Stimulated activated CD8-positive, alpha-beta memory T cell treated with anti-CD3 and anti-CD28 coated beads, Interleukin-15, amount 100 ng/mL, for 1 hour (primary cell): Measurements from ENCODE around the gene PDGFA.

Experiments used
- DNase-seq: peaks from one replicate; pipeline ENCODE4 v3.0.0-alpha.2; 2020; ENCODE audit warnings: low read depth

The PDGFA gene

DNA sequence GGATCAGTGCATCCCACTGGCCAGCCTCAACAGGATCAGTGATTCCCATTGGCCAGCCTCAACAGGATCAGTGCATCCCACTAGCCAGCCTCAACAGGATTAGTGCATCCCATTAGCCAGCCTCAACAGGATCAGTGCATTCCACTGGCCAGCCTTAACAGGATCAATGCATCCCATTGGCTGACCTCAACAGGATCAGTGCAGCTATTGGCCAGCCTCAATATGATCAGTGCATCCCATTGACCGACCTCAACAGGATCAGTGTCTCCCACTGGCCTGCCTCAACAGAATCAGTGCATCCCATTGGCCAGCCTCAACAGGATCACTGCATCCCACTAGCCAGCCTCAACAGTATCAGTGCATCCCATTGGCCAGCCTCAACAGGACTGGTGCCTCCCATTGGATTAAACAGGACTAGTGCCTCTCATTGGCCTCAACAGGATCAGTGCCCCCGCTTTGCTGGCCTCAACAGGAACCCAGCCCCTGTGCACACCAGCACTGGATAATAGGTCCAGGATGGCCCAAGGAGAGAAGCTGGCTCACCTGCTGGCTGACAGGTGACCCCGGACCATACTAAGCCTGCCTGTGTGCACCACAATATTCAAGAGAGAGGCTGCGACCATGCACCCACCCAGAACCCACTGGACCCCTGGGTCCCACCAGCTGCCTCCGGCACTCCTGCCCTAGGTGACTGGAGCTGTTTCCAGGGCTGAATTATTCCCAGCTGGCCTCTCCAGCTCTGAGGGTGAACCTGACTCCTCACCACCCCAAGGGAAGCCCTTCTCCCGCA, 59.9 kb downstream of the PDGFA start:
- no peak for DNase-seq

- no peak for DNase-seq
Observed at GRCh38 chr7:458511-459245, 61.0 kb downstream of the PDGFA start.

DNA sequence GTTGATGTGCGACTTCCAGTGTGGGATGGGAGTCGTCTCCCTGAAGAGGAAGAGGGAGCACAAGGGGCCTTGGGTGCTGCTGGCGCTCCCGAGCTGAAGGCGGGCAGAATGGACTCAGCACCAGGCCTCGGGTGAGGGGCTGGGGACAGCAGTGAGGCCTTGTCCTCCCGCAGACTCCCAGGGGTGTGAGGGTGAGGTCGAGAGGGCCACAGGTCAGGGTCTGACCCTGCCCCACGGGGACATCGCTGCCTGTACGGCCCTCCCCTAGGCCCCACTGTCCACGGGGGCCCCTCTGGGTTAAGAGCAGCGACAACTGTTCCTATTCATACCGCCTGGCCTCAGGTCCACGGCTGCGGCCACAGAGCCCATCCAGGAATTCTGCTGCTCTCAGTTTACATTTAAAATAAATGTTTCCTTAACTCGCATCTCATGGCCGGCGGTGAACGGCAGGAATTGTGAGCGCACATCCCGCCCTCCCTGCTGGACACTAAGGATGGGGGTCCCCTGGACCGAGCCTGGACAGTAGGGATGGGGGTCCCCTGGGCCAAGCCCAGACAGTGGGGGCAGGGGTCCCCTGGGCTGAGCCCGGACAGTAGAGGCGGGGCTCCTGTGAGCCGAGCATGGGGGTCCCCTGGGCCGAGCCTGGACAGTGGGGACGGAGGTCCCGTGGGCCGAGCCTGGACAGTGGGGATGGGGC, 61.7 kb downstream of the PDGFA start:
- DNase-seq: no peak

DNA sequence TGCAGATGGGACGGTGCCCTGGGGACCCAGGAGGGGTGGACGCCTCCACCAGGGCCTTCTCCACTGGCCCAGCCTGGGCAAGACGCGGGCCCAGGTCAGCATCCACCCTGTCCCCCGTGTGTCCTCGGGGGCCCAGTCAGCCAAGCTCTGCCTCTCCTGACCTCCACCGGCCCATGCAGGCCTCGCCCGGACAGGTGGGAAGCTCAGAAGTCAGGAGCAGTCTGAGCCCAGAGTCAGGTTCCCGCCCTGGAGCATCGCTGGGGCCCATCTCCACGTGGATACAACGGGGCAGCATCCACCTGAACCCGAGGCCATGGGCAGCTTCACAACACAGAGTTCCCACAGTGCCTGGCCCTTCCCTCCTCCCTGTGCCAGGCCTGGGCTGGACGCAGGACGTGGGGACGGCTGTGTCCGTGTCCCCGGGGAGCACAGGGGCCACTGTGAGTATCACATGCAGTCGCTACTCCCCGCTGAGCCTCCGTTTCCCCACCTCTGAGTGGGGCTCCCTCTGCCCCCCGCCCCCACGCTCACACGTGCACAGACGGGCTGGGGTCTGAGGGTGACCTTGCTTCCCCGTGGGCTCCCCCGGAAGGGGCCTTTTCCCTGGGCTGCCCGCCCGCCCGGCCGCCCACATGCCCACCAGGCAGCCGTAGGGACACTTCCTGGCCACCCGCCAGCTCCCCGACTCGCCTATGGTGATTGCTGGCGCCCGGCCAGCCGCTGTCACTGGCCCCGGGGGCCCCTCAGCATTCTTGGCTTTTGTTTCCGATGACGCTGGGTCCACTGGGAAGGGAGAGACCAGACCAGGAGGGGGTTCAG, 64.3 kb downstream of the PDGFA start:
- DNase-seq: no peak

DNA sequence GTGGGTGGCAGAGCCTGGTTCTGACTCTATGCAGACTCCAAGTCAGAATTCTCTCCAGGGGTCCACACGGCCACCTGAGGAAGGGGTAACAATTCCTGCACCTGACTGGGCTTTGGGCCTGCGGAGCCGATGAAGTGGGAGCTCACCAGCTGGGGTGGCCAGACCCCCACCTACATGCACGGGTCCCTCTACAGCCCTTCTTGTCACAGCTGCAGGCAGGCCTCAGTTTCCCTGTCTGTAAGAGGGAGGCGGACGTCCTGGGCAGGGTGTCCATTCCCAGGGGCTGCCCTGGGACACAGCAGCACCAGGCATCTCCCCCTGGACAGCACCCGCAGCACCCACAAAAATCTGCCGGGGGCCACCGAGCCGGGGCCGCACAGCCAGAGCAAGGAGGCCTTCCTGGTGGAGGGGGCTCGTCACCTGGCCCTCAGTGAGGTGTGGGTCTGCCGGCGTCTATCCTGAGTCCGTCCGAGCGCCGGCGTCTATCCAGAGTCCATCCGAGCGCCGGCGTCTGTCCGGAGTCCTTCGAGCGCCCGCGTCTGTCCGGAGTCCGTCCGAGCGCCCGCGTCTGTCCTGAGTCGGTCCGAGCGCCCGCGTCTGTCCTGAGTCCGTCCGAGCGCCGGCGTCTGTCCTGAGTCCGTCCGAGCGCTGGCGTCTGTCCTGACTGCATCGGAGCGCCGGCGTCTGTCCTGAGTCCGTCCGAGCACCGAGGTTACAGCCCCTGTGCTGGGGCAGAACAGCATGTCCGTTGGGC, 65.1 kb downstream of the PDGFA start:
- DNase-seq: no peak

DNA sequence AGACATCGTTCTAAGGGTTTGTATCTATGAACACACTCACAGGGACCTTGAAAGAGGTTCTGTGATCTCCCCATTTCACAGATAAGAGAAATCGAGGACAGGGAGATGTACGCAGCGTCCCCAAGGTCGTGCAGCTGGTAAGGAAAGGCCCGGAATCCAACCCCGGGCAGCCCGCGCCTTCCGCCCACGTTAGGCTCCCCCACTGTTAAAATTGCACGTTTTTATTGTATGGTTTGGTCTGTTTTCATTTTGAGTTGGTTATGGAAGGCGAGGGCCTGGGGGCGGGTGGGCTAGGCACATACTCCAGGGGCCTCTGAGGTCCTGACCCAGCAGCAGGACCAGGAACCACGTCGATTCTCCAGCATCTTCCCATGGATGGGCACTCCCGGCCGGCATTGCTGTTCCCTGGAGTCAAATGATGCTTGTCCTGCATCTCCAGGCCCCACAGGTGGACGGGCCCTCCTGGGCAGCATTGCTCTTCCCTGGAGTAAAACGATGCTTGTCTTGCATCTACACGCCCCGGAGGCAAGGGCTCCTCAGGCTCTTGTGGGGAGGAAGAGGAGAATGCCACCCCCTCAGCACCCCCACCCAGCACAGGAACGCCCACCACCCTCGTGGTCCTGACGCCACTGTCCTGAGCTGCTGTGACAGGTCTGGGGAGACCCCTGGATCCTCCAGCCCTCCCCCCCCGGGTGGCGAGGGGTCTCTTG, 65.9 kb downstream of the PDGFA start:
- no peak for DNase-seq

- DNase-seq: no peak
Observed at GRCh38 chr7:452791-453455, 66.7 kb downstream of the PDGFA start.

DNA sequence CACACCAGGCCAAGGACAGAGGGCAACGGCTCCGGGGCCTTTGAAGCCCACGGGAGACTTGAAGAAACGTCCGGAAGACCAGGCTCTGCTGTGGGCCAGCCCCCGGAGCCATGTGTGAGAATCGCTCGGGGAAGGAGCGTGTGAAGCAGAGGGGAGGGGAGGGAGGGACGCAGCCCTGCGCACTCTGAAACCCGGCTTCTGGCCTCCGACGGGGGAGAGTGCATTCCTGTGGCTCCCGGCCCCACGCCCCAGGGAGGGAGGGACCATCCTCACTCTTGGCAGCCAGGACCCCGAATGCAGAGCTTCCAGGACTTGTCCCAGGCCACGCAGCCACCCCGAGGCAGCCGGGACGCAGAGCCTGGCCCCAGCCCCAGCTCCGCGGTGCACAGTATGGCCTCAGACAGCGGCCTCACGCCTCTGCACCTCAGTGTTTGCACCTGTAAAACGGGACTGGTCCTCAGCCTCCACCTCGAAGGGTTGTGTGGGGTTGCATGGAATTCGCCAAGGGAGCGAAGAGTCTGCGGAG, 67.4 kb downstream of the PDGFA start:
- DNase-seq: no peak

- no peak for DNase-seq
Observed at GRCh38 chr7:451255-452225, 68.1 kb downstream of the PDGFA start.

DNA sequence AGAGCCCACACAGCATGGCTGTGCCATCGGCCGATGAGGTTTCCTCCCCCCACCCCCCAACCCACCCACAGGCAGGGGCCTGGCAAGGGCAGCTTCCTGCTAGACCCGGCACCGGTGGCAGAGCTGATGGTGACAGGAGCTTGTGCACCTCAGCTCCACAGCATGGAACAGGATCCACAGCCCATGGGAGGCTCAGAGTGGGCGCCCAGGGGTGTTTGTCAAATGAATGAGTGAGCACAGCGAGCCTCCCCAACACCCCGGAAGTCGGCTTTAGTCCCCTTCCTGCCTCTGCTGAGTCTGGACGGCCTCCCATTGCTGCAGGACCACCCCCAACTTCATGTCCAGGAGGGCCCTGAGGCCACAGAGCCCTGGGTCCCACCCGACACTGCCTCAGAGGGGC, 68.9 kb downstream of the PDGFA start:
- no peak for DNase-seq

- no peak for DNase-seq
Observed at GRCh38 chr7:450036-450435, 69.6 kb downstream of the PDGFA start.

- DNase-seq: no peak
Observed at GRCh38 chr7:449324-450019, 70.2 kb downstream of the PDGFA start.

DNA sequence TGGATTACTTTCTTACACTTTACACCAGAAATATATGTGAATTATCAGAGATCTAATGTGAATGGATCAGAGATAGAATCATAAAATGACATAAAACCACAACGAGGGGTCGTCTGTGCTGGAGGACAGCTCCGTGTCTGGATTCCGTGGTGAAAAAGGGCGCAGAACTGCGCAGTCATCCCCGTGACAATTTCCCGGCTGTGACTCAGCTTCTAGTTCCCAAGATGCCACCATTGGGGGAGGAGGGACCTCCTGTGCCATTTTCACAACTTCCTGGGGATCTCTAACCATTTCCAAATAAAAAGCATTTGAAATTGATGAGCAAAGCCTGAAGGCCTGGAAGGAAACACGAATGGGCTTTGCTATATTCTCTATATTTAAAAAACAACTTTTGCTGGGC, 72.1 kb downstream of the PDGFA start:
- DNase-seq: no peak
